Measurements from ENCODE around the gene SRSF2.
"Not testable (repeated sequence)": the region's sequence is repeated elsewhere in the genome, so short reads cannot be mapped to it uniquely, and the experiment has no call there.

The SRSF2 gene

GRCh38 chr17:76702076-76702475, 35.1 kb downstream of the SRSF2 start:
- in situ Hi-C loops (cut with MboI; ENCODE audit: low sequenced_read_pairs) = no loop called here

DNA sequence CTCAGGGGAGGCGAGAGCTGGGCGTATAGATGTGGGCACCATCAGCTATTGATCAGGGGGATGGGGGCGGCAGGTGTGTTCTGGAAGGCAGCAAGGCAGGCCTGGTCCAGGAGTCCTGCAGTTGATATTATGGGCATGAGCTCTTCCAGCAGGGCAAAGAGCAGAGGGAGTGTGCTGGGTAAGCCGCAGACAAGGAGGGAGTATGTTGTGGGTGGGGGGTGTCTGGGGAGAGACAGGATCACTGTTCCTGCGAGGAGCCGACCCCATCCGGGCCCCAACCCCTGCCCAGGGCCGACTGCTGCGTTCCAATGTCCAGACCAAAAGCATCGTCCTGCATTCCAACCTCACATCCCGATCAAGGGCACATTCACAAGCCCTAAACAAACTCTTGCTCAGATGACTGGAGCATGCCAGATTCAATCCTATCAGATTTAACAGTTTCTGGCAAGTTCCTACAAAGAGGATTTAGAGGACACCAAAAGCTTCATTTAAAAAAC, 35.6 kb downstream of the SRSF2 start:
- in situ Hi-C loops (cut with MboI; ENCODE audit: low sequenced_read_pairs) = no loop called here

GRCh38 chr17:76700617-76701470, 36.3 kb downstream of the SRSF2 start:
- in situ Hi-C loops (cut with MboI; ENCODE audit: low sequenced_read_pairs) = no loop called here

GRCh38 chr17:76700270-76700616, 36.9 kb downstream of the SRSF2 start:
- in situ Hi-C loops (cut with MboI; ENCODE audit: low sequenced_read_pairs) = no loop called here

- in situ Hi-C loops (cut with MboI; ENCODE audit: low sequenced_read_pairs) = not testable (repeated sequence)
Observed at GRCh38 chr17:76698466-76698977, 38.6 kb downstream of the SRSF2 start.

DNA sequence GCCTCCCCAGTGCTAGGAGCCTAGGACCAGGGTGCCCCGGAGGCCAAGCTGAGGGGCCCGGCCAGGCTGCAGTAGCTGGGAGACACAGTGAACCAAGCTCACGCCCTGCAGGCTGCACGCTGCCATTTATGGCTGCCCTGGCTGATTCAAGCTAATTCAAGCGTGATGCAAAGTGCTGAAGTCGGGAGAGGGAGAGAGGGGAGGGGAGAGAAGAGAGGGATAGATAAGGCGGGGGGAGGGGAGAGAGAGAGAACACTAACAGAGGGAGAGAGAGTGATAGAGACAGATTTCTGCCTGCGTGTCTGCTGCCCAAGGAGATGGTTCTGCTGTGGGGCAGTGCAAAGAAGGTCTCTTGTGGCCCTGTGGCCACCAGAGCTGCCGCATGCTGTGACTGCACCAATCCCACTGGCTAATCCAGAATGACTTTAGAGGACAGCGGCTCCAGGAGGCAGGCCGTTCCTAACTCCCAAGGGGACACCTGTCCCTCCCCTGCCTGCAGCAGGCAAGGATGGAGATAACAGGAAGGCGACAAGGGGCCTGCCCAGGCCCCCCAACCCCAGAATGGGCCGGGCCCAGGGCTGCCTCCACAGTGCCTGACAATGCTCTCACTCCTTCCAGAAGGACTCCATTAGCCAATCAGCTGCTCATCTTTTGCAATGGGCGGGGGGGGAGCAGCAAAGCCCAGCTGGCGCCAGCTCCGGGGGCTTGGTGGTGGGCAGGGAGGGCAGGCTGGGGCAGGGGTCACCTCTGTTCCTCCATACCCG, 39.2 kb downstream of the SRSF2 start:
- in situ Hi-C loops (cut with MboI; ENCODE audit: low sequenced_read_pairs) = no loop called here

GRCh38 chr17:76696763-76697701, 40.1 kb downstream of the SRSF2 start:
- in situ Hi-C loops (cut with MboI; ENCODE audit: low sequenced_read_pairs) = no loop called here

DNA sequence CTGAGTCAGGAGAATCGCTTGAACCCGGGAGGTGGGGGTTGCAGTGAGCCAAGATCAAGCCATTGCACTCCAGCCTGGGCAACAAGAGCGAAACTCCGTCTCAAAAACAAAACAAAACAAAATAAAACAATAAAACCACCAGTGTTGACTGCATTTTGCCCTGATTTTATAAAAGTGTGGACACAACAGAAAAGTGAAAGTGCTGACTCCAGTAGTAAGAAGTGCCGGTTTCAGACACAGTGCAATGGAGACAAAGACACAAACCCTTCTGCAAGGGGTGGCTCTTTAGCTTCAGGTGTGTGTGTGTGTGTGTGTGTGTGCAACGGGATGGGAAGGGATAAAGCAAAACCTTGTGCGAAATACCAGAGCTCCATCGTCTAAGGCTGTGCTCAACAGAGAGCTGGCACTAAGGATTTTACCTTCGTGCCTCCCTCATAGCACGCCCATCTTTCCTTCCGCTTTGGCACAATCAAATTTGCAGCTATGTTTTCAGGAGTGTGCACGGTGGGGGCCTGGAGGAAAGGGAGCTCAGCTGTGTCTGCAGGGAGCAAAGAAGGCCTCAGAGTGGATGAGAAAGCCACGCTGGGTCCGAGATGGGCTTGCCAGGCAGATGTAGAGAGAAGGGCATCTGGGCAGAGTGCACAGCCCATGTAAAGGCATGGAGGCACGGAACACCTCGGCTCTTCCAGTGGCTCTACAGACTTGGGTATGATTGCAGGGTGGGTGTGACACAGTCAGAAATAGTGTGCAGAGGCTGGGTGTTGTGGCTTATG, 41.9 kb downstream of the SRSF2 start:
- in situ Hi-C loops (cut with MboI; ENCODE audit: low sequenced_read_pairs) = no loop called here

- in situ Hi-C loops (cut with MboI; ENCODE audit: low sequenced_read_pairs) = no loop called here
Observed at GRCh38 chr17:76691379-76692191, 45.5 kb downstream of the SRSF2 start.

DNA sequence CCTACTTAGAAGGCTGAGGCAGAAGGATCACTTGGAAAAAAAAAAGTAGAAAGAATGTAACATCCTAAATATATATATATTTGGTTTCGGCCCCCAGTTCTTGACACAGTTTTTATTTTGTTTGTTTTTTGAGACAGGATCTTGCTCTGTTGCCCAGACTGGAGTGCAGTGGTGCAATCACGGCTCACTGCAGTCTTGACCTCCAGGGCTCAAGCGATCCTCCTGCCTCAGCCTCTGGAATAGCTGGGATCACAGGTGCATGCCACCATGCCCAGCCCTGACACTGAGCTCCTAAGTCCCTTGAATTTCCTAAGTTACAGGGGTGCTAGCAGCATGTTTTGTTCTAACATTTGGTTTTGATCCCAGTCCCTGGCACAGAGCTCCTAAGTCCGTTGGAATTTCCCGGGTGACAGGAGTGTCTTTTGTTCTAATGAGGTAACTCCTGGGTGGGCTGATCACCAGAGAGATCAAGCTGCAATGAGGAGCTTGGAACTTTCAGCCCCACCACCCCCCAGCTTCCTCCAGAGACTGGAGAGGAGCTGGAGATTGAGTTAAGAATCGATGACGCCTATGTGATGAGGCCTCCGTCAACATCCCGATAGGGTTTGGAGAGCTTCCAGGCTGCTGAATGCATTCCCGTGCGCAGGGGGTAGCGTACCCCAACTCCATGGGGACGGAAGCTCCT, 46.4 kb downstream of the SRSF2 start:
- in situ Hi-C loops (cut with MboI; ENCODE audit: low sequenced_read_pairs) = no loop called here

- in situ Hi-C loops (cut with MboI; ENCODE audit: low sequenced_read_pairs) = no loop called here
Observed at GRCh38 chr17:76689859-76690258, 47.3 kb downstream of the SRSF2 start.

DNA sequence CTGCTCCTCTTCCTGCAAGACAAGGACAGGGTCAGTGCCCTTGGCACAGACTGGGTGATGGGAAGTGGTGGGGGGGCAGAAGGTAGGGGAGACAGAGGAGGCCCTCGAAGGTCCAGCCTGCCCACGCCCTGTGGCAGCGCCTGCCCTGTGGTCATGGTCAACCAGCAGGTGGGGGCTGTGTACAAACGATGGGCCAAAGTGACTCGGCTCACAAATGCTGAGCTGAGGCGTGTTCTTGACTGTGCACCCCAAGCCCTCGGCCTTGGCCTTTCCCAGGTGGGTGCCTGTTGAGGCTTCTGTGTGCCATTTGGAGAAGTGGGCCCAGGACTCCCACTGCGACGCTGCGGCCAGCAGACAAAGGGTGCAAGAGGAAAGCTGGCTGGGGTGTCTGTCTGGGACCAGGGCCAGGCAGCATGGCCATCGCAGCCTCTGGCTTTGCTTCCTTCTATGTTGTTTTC, 48.9 kb downstream of the SRSF2 start:
- in situ Hi-C loops (cut with MboI; ENCODE audit: low sequenced_read_pairs) = no loop called here

GRCh38 chr17:76687298-76688164, 49.6 kb downstream of the SRSF2 start:
- in situ Hi-C loops (cut with MboI; ENCODE audit: low sequenced_read_pairs) = no loop called here

DNA sequence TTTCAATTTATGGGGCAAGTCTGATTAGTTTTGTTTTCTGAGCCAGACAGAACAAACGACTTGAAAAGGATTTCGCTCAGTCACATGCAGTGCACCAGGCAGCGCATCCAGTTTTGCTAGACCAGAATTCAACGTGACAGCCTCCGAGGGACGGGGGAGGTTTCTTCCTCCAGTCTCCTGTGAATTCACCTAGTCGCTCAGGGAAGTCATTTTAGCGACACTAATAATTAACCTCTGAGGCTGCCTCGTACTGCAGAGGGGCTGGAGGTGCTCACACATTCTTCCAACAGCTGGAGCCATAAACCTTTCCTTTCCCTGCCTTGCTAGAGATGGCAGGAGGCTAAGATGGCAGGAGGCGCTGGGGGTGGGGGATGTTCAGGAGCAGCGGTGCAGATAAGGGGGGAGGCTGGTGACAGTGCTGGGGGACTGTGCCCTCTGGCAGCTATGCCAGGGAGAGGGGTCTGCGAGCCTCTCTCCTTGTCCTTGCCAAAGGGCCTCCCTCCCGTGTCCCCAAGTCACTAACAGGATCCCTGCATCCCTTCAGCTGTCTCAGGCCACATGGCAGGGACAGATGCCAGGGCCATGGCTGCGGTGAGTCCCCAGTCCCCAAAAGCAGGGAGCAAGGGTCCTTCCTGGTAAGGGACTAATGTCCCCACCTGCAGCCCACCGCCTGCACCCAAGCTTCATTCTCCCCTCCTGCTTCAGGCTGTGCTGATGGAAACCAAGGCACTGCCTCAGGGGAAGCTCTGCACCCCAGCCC, 50.4 kb downstream of the SRSF2 start:
- in situ Hi-C loops (cut with MboI; ENCODE audit: low sequenced_read_pairs) = no loop called here

DNA sequence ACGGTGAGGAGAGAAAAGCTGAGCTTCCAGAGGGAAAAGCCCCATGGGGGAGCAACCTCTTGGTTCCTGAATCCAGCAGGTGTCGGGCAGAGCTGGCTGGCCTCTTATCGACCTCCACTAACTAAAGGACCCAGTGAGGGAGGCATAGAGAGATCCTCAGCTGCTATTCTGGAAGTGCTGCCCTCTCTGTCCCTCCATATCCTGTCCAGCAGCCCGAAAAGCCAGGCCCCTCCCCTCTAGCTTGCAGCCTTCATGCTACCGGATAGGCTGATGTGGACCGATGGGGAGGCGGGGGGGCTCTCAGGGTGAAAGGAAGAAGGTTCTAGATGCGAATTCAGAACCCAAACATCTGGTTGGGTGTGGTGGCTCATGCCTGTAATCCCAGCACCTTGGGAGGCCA, 51.3 kb downstream of the SRSF2 start:
- in situ Hi-C loops (cut with MboI; ENCODE audit: low sequenced_read_pairs) = no loop called here

DNA sequence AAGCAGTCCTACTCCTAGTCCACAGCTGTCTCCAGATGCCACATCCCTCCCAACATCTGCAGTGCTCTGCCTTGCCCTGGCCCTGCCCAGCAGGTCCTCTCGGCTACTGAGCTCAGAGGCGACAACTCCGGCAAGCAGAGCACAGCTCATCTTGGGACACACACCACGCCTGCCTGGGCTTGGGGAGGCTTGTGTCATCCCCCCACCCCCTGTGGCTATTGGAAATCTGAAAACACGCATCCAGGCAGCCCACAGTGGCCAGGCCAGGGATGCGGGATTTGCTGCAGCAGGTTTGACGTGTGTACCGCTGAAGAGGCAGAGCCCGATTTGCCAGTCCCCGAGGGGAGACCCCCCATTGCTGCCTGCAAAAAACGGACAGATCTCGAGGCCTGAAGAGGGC, 51.8 kb downstream of the SRSF2 start:
- in situ Hi-C loops (cut with MboI; ENCODE audit: low sequenced_read_pairs) = no loop called here

DNA sequence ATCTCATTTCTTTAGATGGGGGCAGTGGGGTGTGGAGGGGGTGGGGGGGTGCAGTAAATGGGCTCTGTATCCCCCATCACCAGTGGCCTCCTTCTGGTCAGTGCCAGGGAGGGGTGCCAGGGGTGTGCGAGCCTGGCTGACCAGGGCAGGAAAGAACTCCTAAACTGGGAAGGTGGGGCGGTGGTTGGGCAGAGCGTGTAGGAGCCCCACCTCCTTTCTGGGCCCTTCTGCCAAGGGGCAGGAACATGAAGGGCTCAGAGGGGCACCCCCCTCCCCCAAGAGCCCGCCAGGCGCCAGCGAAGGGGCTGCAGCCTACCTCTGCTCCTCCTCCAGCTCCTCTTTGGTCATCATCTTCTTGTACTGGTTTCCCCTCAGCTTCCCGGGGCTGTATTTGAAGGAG, 52.4 kb downstream of the SRSF2 start:
- in situ Hi-C loops (cut with MboI; ENCODE audit: low sequenced_read_pairs) = no loop called here
